Colonic mucosa (tissue), 4 donors: ENCODE data around the gene RDH11. TPM values are rescaled to one million over a fixed set of nuclear protein-coding genes. Genes with fewer than 3 reads are reported as not detected.
A peak's percentile ranks its signal among the peaks of the same experiment; 100 is the strongest.

Source experiments
- DNase-seq: peaks from one replicate; pipeline ENCODE4 v3.0.0-alpha.2; 2020
- H3K27ac ChIP-seq: fragments of 200-600 bp; one replicate; pipeline ENCODE4 v1.8.0; 2021
- H3K27me3 ChIP-seq: fragments of 200-600 bp; one replicate; pipeline ENCODE4 v1.8.0; 2021
- H3K36me3 ChIP-seq: fragments of 200-600 bp; one replicate; pipeline ENCODE4 v1.8.0; 2021
- H3K4me1 ChIP-seq: fragments of 200-600 bp; one replicate; pipeline ENCODE4 v1.8.0; 2021; ENCODE audit warnings: mild to moderate bottlenecking
- H3K4me3 ChIP-seq: fragments of 200-600 bp; one replicate; pipeline ENCODE4 v1.8.0; 2021
- H3K9ac ChIP-seq, 2 donors: one replicate each; pipeline ENCODE4 v1.7.0; 2013; ENCODE audit warnings: control low read depth in 2 of 2, low read depth in 2 of 2, low read length in 2 of 2
- H3K9me3 ChIP-seq: fragments of 200-600 bp; one replicate; pipeline ENCODE4 v1.8.0; 2021
- CTCF ChIP-seq: fragments of 200-600 bp; IDR thresholded peaks from one replicate; pipeline ENCODE4 v1.8.0; 2022; ENCODE audit warnings: antibody characterized with exemption, mild to moderate bottlenecking
- intact Hi-C: fragments of 100-400 bp; cut with DNase I; formaldehyde crosslinking; loops from one replicate; pipeline ENCODE4 v1.14.1; 2022
- total RNA-seq, 2 donors: library from RNA; stranded (reverse); fragmentation: NEBNext Ultra II Directional in 1 of 2; extraction: Animal tissue kit (Norgen Biotek cat#: 25700) in 1 of 2; gene quantifications; one replicate each; pipeline ENCODE4 v1.2.1, GENCODE V29; 2021
- donor health status: healthy.
- donor health status: DM: no; HTN: no; CAD: no.
- donor health status: DM: no; HTN: no; CAD: no.

RDH11 gene
- total RNA-seq, 2 donors from 2014 or later: 60.0 to 81.7 TPM

DNA sequence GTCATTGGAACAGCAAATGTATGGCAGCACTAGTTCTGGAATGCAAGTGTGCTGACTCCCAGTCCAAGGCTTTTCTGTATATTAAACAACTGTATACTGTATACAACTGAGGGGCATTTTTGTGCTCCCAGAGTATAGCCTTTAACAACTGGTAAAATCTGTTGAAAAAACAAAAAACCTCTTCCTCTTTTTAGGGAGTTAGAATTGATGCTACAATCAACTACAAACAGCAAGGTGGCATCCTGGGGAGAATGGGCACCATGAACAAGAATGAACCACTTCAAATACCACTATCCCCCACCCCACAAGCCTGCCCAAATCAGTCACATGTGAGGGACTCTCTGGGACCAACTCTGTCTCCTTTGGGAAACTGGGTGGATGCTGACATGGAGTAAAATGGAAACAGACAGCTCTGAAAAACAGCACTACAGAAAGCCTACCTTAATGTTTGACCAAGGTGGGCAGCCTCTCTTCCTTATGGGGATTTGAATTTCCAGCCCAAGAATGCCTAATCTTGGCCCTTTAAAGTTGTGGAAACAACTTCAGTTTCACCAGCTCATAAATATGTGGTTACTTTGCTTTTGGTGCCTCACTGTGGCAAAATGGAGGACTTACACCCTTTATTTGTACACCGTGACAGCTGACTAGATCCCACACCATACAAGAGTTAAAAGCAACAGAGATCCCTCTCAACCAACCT, 28.7 kb downstream of the RDH11 start:
- DNase-seq: peak; percentile 30
- Histone ChIP-seq H3K9ac (no peak overlapping the region), H3K4me1 (peaks cover 3% of the 10 kb centered on the region), H3K36me3 (no peaks in the 10 kb centered on the region), H3K4me3 (no peak overlapping the region), H3K27ac (no peak overlapping the region), H3K27me3 (no peaks in the 10 kb centered on the region), H3K9me3 (no peaks in the 10 kb centered on the region)
- intact Hi-C loops: loop anchor here (2.0 to 10.0 kb wide), 3 partner anchors 48 to 242 kb away; partner anchors contain the start of gene ARG2
- peak; percentile 59 for TF ChIP-seq CTCF

DNA sequence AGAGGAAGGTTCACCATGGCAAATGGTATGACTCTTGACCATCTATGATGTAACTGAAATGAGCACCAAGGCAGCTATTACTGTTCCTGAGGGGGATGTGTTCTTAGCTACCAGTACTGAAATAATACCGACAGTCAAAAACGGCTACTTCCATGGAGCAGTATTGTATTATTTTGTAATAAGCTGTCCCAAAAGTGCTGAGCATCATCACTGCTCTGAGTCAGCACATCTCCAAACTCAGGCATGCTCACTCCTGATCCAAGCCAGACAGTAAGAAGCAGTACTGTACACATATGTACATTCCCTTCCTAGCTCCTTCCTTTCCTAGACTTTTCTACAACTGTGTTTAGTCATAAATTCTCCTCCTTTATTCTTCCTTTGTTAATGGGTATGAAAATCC, 29.7 kb downstream of the RDH11 start:
- intact Hi-C loops: loop anchor here (2.0 to 10.0 kb wide), 3 partner anchors 47 to 241 kb away; partner anchors contain the start of gene ARG2
- Histone ChIP-seq H3K4me3 (no peak overlapping the region), H3K27ac (no peak overlapping the region), H3K27me3 (no peaks in the 10 kb centered on the region), H3K9me3 (no peaks in the 10 kb centered on the region), H3K36me3 (no peaks in the 10 kb centered on the region), H3K9ac (no peak overlapping the region), H3K4me1 (peaks cover 3% of the 10 kb centered on the region)
- DNase-seq: no peak
- TF ChIP-seq CTCF: no peak

DNA sequence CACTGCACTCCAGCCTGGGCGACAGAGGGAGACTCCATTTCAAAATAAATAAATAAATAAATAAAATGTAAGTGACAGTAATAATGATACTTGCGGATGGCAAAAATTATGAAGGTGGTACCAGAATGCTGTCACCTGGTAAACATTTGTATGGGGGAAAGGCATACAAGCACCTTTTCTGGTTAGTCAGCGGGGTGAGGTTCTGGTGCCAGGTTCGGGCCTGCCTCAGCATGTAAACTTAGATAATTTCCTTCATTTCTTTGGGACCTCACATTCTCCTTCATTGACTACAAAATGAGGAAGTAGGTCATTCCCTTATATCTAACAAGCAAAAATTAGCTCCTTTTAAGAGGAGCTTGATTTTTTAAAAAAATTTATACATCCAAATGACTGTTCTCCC, 31.9 kb downstream of the RDH11 start:
- Histone ChIP-seq H3K4me1 (peaks cover 3% of the 10 kb centered on the region), H3K36me3 (no peaks in the 10 kb centered on the region), H3K9ac (no peak overlapping the region), H3K9me3 (no peaks in the 10 kb centered on the region), H3K4me3 (no peak overlapping the region), H3K27ac (no peak overlapping the region), H3K27me3 (no peaks in the 10 kb centered on the region)
- intact Hi-C loops: loop anchor here (10.0 kb wide), 1 partner anchor 239 kb away; no protein-coding TSS in a partner anchor
- no peak for DNase-seq
- TF ChIP-seq CTCF: no peak

DNA sequence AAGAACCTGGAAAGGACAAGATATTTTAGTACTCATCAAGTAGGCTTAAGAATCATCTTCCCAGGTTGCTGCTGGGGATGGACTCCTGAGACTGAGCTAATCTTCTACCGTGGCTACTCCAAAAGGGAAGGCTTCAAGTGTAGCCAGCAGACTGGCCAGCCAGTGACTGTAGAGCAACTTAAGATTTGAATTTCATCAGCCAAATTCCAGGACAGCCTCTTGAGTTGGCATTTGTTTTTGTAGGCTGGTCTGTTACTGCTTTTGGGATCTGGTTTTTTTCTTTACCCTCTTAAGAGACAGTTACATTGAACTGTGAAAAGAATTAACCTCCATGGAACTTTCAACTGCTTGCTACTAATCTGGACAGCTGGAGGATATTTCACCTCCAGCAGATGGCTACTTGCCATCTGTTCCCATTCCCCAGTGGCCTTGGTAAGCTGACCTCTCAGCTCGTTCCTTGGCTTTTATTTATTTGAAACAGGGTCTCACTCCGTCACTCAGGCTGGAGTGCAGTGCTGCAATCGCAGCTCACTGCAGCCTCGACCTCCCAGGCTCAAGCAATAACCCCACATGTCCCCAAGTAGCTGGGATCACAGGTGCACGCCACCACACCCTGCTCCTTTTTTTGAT, 41.8 kb downstream of the RDH11 start:
- no peaks in the 10 kb centered on the region for H3K27me3 ChIP-seq
- no peak for TF ChIP-seq CTCF
- H3K4me3 ChIP-seq: no peak overlapping the region
- H3K36me3 ChIP-seq: peaks cover 4% of the 10 kb centered on the region
- H3K4me1 ChIP-seq: no peaks in the 10 kb centered on the region
- H3K27ac ChIP-seq: no peak overlapping the region
- no peak overlapping the region for H3K9ac ChIP-seq
- DNase-seq: no peak
- intact Hi-C loops: no loop called here
- H3K9me3 ChIP-seq: no peaks in the 10 kb centered on the region

DNA sequence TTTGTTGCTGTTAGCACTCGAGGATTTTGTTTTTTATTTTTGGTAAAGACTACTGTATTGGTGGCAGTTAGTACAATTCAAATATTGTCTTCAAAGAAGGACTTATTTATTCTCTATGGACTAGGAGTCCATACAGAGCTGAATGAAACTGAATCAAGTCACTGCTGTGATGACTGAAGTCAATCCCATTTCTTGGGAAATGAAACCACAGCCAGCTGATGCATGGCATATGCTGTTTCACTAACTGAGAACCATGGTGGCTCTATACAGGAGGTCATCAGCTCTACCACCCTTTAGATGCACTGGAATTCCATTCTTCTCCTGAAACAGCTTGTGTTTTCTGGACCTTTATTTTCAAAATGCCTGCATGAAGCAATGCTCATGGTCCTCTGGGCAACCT, 43.4 kb downstream of the RDH11 start:
- no peak overlapping the region for H3K4me3 ChIP-seq
- intact Hi-C loops: no loop called here
- H3K27me3 ChIP-seq: no peaks in the 10 kb centered on the region
- H3K36me3 ChIP-seq: peaks cover 4% of the 10 kb centered on the region
- H3K4me1 ChIP-seq: no peaks in the 10 kb centered on the region
- TF ChIP-seq CTCF: no peak
- H3K9ac ChIP-seq: no peak overlapping the region
- no peak overlapping the region for H3K27ac ChIP-seq
- no peaks in the 10 kb centered on the region for H3K9me3 ChIP-seq
- no peak for DNase-seq
